ENCODE measurements around the gene GPHN. TPM values are rescaled to one million over a fixed set of nuclear protein-coding genes. Genes with fewer than 3 reads are reported as not detected.
"Not testable (repeated sequence)": the region's sequence is repeated elsewhere in the genome, so short reads cannot be mapped to it uniquely, and the experiment has no call there.

Gene GPHN
- total RNA-seq, 2 experiments from 2014 or later = 26.3 to 26.6 TPM

DNA sequence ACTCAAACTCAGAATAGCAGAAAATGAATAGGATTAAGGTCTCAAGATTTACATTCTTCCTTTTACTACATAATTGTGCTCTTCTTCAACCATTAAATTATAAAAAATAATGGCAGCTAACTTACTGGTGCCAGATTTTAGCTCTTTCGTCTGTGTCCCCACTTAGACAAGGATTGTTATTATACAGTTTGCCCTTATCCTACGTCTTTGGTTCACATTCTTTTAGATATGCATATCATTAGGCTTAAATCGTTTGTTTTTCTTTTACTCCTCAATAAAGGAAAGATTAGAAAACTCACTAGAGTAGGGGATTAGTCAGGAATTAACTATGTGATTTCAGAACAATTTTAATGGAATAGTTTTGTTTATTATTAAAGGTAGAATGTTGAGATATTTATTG is 551.6 kb downstream of the GPHN start:
- ATAC-seq (no peak), DNase-seq (no peak)
- Mint-ChIP-seq H3K27ac (no peak overlapping the region), H3K36me3 (ENCODE audit: low read depth) (peaks cover 19% of the 10 kb centered on the region), H3K27me3 (no peaks in the 10 kb centered on the region), H3K4me3 (no peak overlapping the region), H3K4me1 (ENCODE audit: low read depth) (no peaks in the 10 kb centered on the region), H3K9me3 (peaks cover 3% of the 10 kb centered on the region)
- no peak for TF ChIP-seq CTCF (IDR thresholded peaks at IDR 0.05)
- intact Hi-C loops (cut with micrococcal nuclease) = no loop called here
- POLR2A ChIA-PET = no interaction called here
- CTCF ChIA-PET = no interaction called here

DNA sequence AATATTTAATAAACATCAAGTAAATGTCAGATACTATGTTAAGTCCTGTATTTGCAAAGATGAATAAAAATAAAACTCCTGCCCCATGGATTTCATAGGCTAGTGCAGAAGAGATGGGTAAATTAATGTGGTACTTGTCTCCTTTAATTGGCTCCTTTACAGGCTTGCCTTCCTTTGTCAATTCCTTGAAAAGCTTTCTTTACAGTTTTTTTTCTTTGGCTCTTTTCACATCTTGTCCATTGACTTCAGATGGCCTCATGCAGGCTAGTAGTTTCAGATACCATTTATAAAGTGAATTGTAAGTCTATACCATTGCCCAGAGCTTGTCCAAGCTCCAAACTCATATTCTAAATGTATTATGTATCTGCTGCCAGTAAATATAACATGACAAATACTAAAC is 552.6 kb downstream of the GPHN start:
- H3K4me1 Mint-ChIP-seq (ENCODE audit: low read depth) = no peaks in the 10 kb centered on the region
- H3K27me3 Mint-ChIP-seq = no peaks in the 10 kb centered on the region
- no peak overlapping the region for H3K4me3 Mint-ChIP-seq
- peaks cover 25% of the 10 kb centered on the region for H3K36me3 Mint-ChIP-seq (ENCODE audit: low read depth)
- TF ChIP-seq CTCF (IDR thresholded peaks at IDR 0.05) = no peak
- ATAC-seq (no peak), DNase-seq (no peak)
- POLR2A ChIA-PET = no interaction called here
- no peak overlapping the region for H3K27ac Mint-ChIP-seq
- H3K9me3 Mint-ChIP-seq = peaks cover 4% of the 10 kb centered on the region
- intact Hi-C loops (cut with micrococcal nuclease) = no loop called here
- CTCF ChIA-PET = no interaction called here

DNA sequence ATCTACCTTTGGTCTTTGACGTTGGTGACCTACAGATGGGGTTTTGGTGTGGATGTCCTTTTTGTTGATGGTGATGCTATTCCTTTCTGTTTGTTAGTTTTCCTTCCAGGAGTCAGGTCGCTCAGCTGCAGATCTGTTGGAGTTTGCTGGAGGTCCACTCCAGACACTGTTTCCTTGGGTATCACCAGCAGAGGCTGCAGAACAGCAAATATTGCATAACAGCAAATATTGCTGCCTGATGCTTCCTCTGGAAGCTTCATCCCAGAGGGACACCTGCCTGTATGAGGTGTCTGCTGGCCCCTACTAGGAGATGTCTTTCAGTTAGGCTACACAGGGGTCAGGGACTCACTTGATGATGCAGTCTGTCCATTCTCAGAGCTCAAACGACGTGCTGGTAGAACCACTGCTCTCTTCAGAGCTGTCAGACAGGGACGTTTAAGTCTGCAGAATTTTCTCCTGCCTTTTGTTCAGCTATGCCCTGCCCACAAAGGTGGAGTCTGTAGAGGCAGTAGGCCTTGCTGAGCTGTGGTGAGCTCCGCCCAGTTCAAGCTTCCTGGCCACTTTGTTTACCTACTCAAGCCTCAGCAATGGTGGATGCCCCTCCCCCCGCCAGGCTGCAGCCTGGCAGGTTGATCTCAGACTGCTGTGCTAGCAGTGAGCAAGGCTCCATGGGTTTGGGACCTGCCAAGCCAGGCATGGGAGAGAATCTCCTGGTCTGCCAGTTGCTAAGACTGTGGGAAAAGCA is 559.3 kb downstream of the GPHN start:
- H3K9me3 Mint-ChIP-seq; ATAC-seq; H3K27ac Mint-ChIP-seq; H3K27me3 Mint-ChIP-seq; CTCF ChIA-PET; H3K4me1 Mint-ChIP-seq (ENCODE audit: low read depth); intact Hi-C loops (cut with micrococcal nuclease); H3K4me3 Mint-ChIP-seq; DNase-seq; POLR2A ChIA-PET: not testable (repeated sequence)
- H3K36me3 Mint-ChIP-seq (ENCODE audit: low read depth) = peaks cover 37% of the 10 kb centered on the region

DNA sequence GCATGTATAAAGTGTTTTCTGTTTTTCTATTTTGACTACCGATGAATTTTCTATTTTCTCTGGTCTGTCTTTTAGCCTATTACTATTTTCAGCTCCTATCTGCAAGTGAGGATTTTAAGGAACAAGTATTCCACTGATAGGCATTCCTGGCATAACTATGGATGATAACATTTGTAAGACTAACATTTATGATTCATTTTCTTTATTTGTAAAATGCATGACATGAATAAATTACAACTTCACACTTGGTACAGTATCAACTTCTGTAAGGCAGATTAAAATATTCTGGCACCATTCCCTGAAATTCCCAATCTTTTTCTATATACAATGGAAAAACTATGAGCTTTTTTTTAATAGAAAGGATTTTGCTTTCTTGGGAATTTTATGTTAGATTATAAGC is 560.3 kb downstream of the GPHN start:
- H3K4me3 Mint-ChIP-seq = no peak overlapping the region
- POLR2A ChIA-PET = no interaction called here

GRCh38 chr14:67071506-67071905 is 563.6 kb downstream of the GPHN start:
- H3K4me3 Mint-ChIP-seq = no peak overlapping the region

More for the DNA sequence above, 560.3 kb downstream of the GPHN start:
- ATAC-seq (no peak), DNase-seq (no peak)
- CTCF ChIA-PET = interaction anchor here (0.6 to 1.4 kb wide), 2 partner anchors 9 to 709 kb away, joined by 3 to 4 read pairs; no protein-coding TSS in a partner anchor
- H3K9me3 Mint-ChIP-seq = peaks cover 4% of the 10 kb centered on the region
- no peak overlapping the region for H3K27ac Mint-ChIP-seq
- intact Hi-C loops (cut with micrococcal nuclease) = no loop called here
- no peak for TF ChIP-seq CTCF (IDR thresholded peaks at IDR 0.05)
- no peaks in the 10 kb centered on the region for H3K27me3 Mint-ChIP-seq
- H3K4me1 Mint-ChIP-seq (ENCODE audit: low read depth) = peaks cover 2% of the 10 kb centered on the region
- peaks cover 35% of the 10 kb centered on the region for H3K36me3 Mint-ChIP-seq (ENCODE audit: low read depth)

More at GRCh38 chr14:67071506-67071905, 563.6 kb downstream of the GPHN start:
- CTCF ChIA-PET = no interaction called here
- Mint-ChIP-seq H3K4me1 (ENCODE audit: low read depth) (peaks cover 2% of the 10 kb centered on the region), H3K27ac (no peak overlapping the region), H3K36me3 (ENCODE audit: low read depth) (peaks cover 9% of the 10 kb centered on the region), H3K27me3 (no peaks in the 10 kb centered on the region), H3K9me3 (no peaks in the 10 kb centered on the region)
- DNase-seq = no peak
- ATAC-seq = no peak
- intact Hi-C loops (cut with micrococcal nuclease) = no loop called here
- no peak for TF ChIP-seq CTCF (IDR thresholded peaks at IDR 0.05)
- POLR2A ChIA-PET = no interaction called here

Measured in activated CD8-positive, alpha-beta T cell treated with anti-CD3 and anti-CD28 coated beads for 36 hours (primary cell).